Measurements from ENCODE around the gene CDC42EP3.

DNA sequence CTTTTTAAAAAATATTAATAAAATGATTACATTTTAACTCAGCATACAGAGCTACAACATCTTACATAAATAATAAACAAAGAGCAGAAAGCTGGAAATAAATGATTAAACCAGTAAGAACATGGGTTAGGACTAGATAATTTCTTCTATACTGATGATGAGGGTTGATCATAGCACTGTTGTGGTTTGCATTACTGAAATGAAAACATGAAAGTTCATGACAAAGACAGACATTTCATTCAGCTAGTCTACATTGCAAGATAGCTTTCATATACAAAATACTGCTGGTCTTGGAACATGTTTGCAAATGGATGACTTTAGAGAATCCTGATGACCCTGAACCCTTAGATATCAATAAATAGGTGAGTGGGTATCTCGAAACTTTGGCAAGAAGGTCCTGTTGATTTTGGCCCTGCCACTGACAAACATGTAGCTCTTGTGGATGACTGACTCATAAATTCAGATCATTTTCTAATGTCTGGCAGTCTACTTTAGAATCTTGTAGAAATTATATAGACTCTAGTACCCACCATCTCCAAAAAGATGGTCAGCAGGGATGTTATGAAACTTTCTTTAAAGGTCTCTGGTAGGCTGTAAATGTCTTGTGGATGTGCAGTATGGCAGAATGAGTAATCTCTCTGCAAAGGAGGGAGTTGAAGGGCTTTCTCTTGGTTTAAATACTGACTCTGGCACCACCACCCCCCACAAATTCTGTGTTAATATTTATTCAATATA lies 15.5 kb upstream of the CDC42EP3 start:
- TF ChIP-seq POLR2AphosphoS5 (IDR thresholded peaks at IDR 0.05), result no peak
- TF ChIP-seq, protein P1, sequence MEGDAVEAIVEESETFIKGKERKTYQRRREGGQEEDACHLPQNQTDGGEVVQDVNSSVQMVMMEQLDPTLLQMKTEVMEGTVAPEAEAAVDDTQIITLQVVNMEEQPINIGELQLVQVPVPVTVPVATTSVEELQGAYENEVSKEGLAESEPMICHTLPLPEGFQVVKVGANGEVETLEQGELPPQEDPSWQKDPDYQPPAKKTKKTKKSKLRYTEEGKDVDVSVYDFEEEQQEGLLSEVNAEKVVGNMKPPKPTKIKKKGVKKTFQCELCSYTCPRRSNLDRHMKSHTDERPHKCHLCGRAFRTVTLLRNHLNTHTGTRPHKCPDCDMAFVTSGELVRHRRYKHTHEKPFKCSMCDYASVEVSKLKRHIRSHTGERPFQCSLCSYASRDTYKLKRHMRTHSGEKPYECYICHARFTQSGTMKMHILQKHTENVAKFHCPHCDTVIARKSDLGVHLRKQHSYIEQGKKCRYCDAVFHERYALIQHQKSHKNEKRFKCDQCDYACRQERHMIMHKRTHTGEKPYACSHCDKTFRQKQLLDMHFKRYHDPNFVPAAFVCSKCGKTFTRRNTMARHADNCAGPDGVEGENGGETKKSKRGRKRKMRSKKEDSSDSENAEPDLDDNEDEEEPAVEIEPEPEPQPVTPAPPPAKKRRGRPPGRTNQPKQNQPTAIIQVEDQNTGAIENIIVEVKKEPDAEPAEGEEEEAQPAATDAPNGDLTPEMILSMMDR (IDR thresholded peaks at IDR 0.05), result no peak
- TF ChIP-seq EP300 (IDR thresholded peaks at IDR 0.05), result no peak
- TF ChIP-seq POLR2A (IDR thresholded peaks at IDR 0.05), result no peak
